IgD-negative memory B cell (primary cell): ENCODE results near the gene ZNF451. TPM values are rescaled to one million over a fixed set of nuclear protein-coding genes. Genes with fewer than 3 reads are reported as not detected.

Experiments used
- H3K27ac Mint-ChIP-seq, 3 donors: one replicate each; pipeline ENCODE4 v1.8.0; 2020 to 2022; ENCODE audit warnings: mild to moderate bottlenecking in 3 of 3, mixed read lengths in 3 of 3, moderate library complexity in 1 of 3
- H3K27me3 Mint-ChIP-seq: one replicate; pipeline ENCODE4 v1.8.0; 2021; ENCODE audit warnings: mixed read lengths
- H3K36me3 Mint-ChIP-seq: one replicate; pipeline ENCODE4 v1.8.0; 2020; ENCODE audit warnings: mild to moderate bottlenecking, mixed read lengths
- H3K4me1 Mint-ChIP-seq, 3 donors: one replicate each; pipeline ENCODE4 v1.8.0; 2020 to 2022; ENCODE audit warnings: mixed read lengths in 3 of 3, mild to moderate bottlenecking in 1 of 3
- H3K4me3 Mint-ChIP-seq, 4 donors: one replicate each; pipeline ENCODE4 v1.8.0; 2020 to 2022; ENCODE audit warnings: mild to moderate bottlenecking in 4 of 4, mixed read lengths in 4 of 4, moderate library complexity in 3 of 4
- H3K9me3 Mint-ChIP-seq, 3 donors: one replicate each; pipeline ENCODE4 v1.8.0; 2020 to 2021; ENCODE audit warnings: mixed read lengths in 3 of 3, mild to moderate bottlenecking in 1 of 3
- polyA plus RNA-seq: library from polyadenylated mRNA; unstranded; fragments of 300-500 nt; fragmentation: Illumina TruSeq; gene quantifications from one replicate; pipeline ENCODE4 v1.2.3, GENCODE V29; 2021

Gene ZNF451
- polyA plus RNA-seq, 1 donor from 2014 or later: 22.3 TPM

DNA sequence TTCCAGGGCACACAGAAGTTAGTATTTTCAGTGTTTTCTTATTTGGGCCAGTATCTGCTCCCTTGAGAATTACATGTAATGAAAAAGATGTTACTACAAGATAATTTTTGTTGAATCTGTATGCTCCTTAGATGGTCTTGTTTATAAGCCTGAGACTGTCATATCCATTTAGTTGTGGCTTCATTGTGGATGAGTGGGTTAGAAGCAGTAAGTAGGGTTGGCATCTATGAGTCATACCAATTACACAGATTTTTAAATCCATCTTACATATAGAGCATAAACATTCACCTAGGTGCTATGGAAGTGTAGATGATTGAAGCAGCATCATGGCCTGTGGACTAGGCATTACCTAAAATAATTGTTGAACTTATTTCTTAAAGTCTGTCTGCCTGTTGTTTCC is 68.7 kb downstream of the ZNF451 start:
- Mint-ChIP-seq H3K27ac (peak overlapping the region in 1 of 3 donors; percentile 21), H3K4me1 (no peaks in the 10 kb centered on the region), H3K4me3 (no peak overlapping the region), H3K9me3 (no peaks in the 10 kb centered on the region), H3K27me3 (no peaks in the 10 kb centered on the region), H3K36me3 (peaks cover 15% of the 10 kb centered on the region)

- H3K36me3 Mint-ChIP-seq: peaks cover 15% of the 10 kb centered on the region
- no peaks in the 10 kb centered on the region for H3K27me3 Mint-ChIP-seq
- no peak overlapping the region for H3K27ac Mint-ChIP-seq
- peaks cover 0 to 3% (median 0%) of the 10 kb centered on the region in 3 donors for H3K9me3 Mint-ChIP-seq
- H3K4me1 Mint-ChIP-seq: no peaks in the 10 kb centered on the region
- no peak overlapping the region for H3K4me3 Mint-ChIP-seq
Observed at GRCh38 chr6:57159127-57159526, 69.1 kb downstream of the ZNF451 start.

- H3K9me3 Mint-ChIP-seq: peaks cover 2 to 14% (median 4%) of the 10 kb centered on the region in 3 donors
- H3K36me3 Mint-ChIP-seq: peaks cover 15% of the 10 kb centered on the region
- H3K4me1 Mint-ChIP-seq: no peaks in the 10 kb centered on the region
Observed at GRCh38 chr6:57162028-57162427, 72.0 kb downstream of the ZNF451 start.

DNA sequence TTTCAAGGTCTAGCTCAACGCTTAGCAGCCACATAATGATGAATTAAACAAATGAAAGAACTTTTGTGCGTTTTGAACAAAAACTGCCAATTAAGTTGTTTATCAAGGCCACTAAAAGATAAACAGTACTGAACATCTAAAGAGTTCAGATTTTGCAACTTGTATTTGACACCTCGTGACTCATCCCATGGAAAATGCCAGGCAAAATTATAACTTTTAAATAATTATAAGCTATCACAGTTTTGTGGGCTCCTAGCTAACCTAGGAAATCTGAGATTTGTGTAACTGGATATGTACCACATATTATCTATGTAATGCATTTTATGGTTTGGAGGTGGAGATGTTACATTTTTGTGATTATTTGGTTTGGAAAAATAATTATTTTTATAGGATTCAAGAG is 72.5 kb downstream of the ZNF451 start:
- H3K27ac Mint-ChIP-seq: no peak overlapping the region
- no peak overlapping the region for H3K4me3 Mint-ChIP-seq
- H3K36me3 Mint-ChIP-seq: peaks cover 10% of the 10 kb centered on the region

More at GRCh38 chr6:57162028-57162427, 72.0 kb downstream of the ZNF451 start:
- H3K4me3 Mint-ChIP-seq: no peak overlapping the region
- H3K27ac Mint-ChIP-seq: no peak overlapping the region
- no peaks in the 10 kb centered on the region for H3K27me3 Mint-ChIP-seq

DNA sequence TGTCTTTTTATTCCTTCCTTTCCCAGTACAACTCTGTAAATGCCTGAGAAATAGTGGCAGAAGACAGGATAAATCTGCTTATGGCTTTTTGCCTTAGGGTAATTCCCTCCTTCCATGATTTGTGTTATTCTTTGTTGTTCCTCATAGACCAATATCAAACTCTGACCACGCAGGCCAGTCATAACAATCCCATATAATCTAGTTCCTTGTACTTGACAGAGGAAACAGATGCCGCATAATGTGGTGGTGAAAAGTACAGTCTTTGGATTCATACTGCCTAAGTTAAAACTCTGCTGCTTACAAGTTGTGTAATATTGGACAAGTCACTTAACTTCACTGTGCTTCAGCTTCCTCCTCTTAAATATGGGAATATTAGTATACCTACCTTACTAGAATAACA is 74.0 kb downstream of the ZNF451 start:
- Mint-ChIP-seq H3K36me3 (peaks cover 8% of the 10 kb centered on the region), H3K27ac (no peak overlapping the region), H3K9me3 (peaks cover 2 to 14% (median 4%) of the 10 kb centered on the region in 3 donors), H3K27me3 (no peaks in the 10 kb centered on the region), H3K4me1 (no peaks in the 10 kb centered on the region), H3K4me3 (no peak overlapping the region)

More for the DNA sequence above, 72.5 kb downstream of the ZNF451 start:
- Mint-ChIP-seq H3K9me3 (peaks cover 2 to 14% (median 4%) of the 10 kb centered on the region in 3 donors), H3K27me3 (no peaks in the 10 kb centered on the region), H3K4me1 (no peaks in the 10 kb centered on the region)

- H3K27me3 Mint-ChIP-seq: no peaks in the 10 kb centered on the region
- peaks cover 2 to 14% (median 4%) of the 10 kb centered on the region in 3 donors for H3K9me3 Mint-ChIP-seq
- H3K36me3 Mint-ChIP-seq: peaks cover 8% of the 10 kb centered on the region
- H3K27ac Mint-ChIP-seq: no peak overlapping the region
- peaks cover 0 to 1% (median 0%) of the 10 kb centered on the region in 3 donors for H3K4me1 Mint-ChIP-seq
- H3K4me3 Mint-ChIP-seq: no peak overlapping the region
Observed at GRCh38 chr6:57165080-57165479, 75.1 kb downstream of the ZNF451 start.

GRCh38 chr6:57172136-57173055 is 82.4 kb downstream of the ZNF451 start, which contains the start of gene BAG2:
Gene BAG2, plus strand, starts transcription at chr6:57172326. Its CDS starts 372 bp downstream, at chr6:57172698.
- Mint-ChIP-seq H3K36me3 (no peaks in the 10 kb centered on the region), H3K4me3 (peak within 1 kb of the TSS; percentile 92 to 96 (median 96)), H3K9me3 (no peaks in the 10 kb centered on the region), H3K4me1 (peaks cover 13 to 24% (median 22%) of the 10 kb centered on the region in 3 donors), H3K27me3 (no peaks in the 10 kb centered on the region), H3K27ac (peak within 1 kb of the TSS; percentile 65 to 94 (median 92))

GRCh38 chr6:57173056-57173885 is 83.3 kb downstream of the ZNF451 start:
- H3K27ac Mint-ChIP-seq: peak overlapping the region; percentile 65 to 94 (median 92)
- H3K4me3 Mint-ChIP-seq: peak overlapping the region; percentile 92 to 96 (median 96)
- H3K27me3 Mint-ChIP-seq: no peaks in the 10 kb centered on the region
- no peaks in the 10 kb centered on the region for H3K36me3 Mint-ChIP-seq
- no peaks in the 10 kb centered on the region for H3K9me3 Mint-ChIP-seq
- H3K4me1 Mint-ChIP-seq: peaks cover 13 to 31% (median 23%) of the 10 kb centered on the region in 3 donors

DNA sequence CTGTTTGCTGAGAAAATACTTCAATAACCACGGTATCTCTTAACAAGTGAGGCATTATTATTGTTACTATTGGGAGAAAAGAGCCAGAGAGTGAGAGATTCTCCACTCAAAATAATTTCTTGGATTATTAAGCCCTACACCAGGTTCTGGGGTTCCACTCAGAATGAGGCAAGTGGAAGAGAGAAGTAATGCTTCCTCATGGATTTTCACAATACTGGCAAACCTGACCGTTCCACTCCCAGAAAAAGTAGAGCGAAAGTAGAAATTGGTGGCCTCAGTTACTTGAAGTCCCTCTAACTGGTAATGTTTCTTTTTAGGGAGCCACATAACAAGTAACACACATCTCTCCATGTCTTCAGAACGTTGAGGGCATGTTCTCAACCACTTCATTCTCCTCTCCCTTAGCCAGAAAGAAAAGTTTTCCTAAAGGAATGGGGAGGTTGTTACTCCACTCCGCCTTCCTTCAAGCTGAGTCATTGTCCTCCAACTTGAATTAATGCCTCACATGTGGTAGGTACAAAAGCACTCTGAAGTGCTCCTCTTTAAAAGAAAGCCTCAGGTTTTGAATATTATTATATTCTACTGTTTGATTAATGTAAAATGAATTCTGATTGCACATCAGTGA is 84.0 kb downstream of the ZNF451 start:
- peak overlapping the region in 2 of 3 donors; percentile 65 to 94 for H3K27ac Mint-ChIP-seq
- peak overlapping the region; percentile 92 to 96 (median 96) for H3K4me3 Mint-ChIP-seq
- no peaks in the 10 kb centered on the region for H3K27me3 Mint-ChIP-seq
- H3K9me3 Mint-ChIP-seq: no peaks in the 10 kb centered on the region
- H3K4me1 Mint-ChIP-seq: peaks cover 13 to 33% (median 26%) of the 10 kb centered on the region in 3 donors
- no peaks in the 10 kb centered on the region for H3K36me3 Mint-ChIP-seq

DNA sequence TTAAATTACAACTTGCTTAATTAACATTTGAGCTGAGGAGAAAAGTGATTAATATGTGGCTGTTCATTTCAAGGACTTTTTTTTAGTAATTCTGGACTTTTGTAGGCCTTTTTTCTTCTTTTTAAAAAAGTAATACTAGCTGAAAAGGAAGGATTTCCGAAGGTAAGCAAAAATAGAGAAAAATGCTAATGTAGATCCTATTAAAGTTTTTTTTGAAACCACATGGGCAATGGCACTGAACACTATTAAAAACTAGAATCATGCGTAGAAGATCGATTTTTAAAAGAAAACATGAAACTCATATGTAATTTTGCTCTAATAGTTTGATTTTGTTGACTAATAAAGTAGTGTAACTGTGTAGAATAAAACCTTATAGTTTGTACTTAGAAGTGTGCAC is 84.5 kb downstream of the ZNF451 start:
- no peaks in the 10 kb centered on the region for H3K36me3 Mint-ChIP-seq
- H3K4me1 Mint-ChIP-seq: peaks cover 13 to 33% (median 27%) of the 10 kb centered on the region in 3 donors
- no peak overlapping the region for H3K27ac Mint-ChIP-seq
- no peaks in the 10 kb centered on the region for H3K27me3 Mint-ChIP-seq
- H3K4me3 Mint-ChIP-seq: peak overlapping the region in 1 of 4 donors; percentile 96
- H3K9me3 Mint-ChIP-seq: no peaks in the 10 kb centered on the region

- Mint-ChIP-seq H3K27ac (no peak overlapping the region), H3K36me3 (no peaks in the 10 kb centered on the region), H3K4me1 (peaks cover 9 to 28% (median 23%) of the 10 kb centered on the region in 3 donors), H3K4me3 (no peak overlapping the region), H3K9me3 (no peaks in the 10 kb centered on the region), H3K27me3 (no peaks in the 10 kb centered on the region)
Observed at GRCh38 chr6:57177545-57178265, 87.7 kb downstream of the ZNF451 start.

DNA sequence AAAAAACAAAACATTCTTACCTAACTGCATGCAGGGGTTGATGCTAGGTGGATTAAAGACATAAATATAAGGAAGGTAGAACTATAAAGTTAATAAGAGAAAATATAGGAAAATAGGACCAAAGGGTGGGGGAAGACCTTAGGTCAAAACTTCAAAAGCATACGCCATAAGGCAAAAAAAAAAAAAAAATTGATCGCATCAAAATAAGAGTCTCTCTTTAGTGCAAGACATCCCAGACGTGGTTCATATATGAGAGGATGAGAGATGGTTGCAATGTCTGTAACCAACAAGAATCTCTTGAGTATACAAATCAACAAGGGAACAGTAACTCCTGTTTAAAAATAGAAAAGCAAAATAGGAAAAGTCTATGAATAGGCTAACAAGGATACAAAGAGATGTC is 90.6 kb downstream of the ZNF451 start:
- Mint-ChIP-seq H3K4me3 (no peak overlapping the region), H3K27ac (peak overlapping the region in 2 of 3 donors; percentile 49 to 65), H3K4me1 (peaks cover 3 to 10% (median 9%) of the 10 kb centered on the region in 3 donors), H3K27me3 (no peaks in the 10 kb centered on the region), H3K9me3 (no peaks in the 10 kb centered on the region), H3K36me3 (peaks cover 3% of the 10 kb centered on the region)

- Mint-ChIP-seq H3K4me3 (no peak overlapping the region), H3K9me3 (no peaks in the 10 kb centered on the region), H3K27me3 (no peaks in the 10 kb centered on the region), H3K36me3 (peaks cover 6% of the 10 kb centered on the region), H3K4me1 (peaks cover under 1 to 9% (median 5%) of the 10 kb centered on the region in 3 donors), H3K27ac (peak overlapping the region in 1 of 3 donors; percentile 9)
Observed at GRCh38 chr6:57182017-57182432, 92.0 kb downstream of the ZNF451 start.

DNA sequence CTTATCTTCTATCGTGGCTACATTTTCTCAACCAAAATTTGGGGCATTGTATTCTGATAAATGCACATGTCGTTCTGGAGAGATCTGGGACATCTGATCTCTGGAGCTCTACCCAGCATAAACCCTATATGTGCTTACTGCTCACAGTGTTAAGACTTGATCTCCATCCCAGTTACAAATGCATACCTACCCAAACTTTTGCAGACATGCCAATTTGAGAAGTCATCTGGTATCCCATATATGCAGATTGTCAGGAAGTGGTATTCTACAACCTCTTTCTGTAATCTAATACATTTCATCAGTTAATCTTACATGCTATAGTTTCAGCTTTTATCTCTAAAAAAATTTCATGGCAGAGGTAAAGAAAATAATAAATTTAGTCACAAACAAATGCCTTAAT is 93.3 kb downstream of the ZNF451 start:
- peaks cover 6% of the 10 kb centered on the region for H3K36me3 Mint-ChIP-seq
- no peak overlapping the region for H3K4me3 Mint-ChIP-seq
- H3K9me3 Mint-ChIP-seq: no peaks in the 10 kb centered on the region
- peak overlapping the region in 1 of 3 donors; percentile 61 for H3K27ac Mint-ChIP-seq
- peaks cover 0 to 3% (median under 1%) of the 10 kb centered on the region in 3 donors for H3K4me1 Mint-ChIP-seq
- H3K27me3 Mint-ChIP-seq: no peaks in the 10 kb centered on the region
